ENCODE results near the gene KSR1.
A peak's percentile ranks its signal among the peaks of the same experiment; 100 is the strongest.

The KSR1 gene

DNA sequence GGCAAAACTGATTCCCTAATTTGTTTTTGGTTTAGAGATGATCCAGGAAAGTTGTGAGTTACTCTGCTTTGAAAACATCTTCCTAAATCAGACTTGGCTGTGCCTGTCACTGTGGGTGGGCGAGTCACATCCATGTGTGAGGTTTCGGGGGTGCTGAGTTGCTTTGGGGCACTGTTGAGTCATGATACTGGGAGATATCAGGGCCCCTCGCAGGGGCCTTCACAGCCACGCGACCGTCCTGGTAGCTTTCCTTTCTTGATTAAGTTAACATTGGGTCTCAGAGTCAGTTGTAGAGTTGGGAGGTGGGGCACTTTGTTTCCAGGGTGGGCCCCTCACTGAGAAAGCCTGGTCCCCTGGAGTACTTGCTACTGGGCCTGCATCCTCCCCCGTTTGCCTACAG, 116.4 kb downstream of the KSR1 start:
- H3K27me3 ChIP-seq (ENCODE audit: low read depth, low read length), result no peaks in the 10 kb centered on the region
- no peak overlapping the region for H3K27ac ChIP-seq (ENCODE audit: low read length)
- H3K36me3 ChIP-seq (ENCODE audit: control insufficient read depth in 1 of 2, insufficient read depth in 2 of 2, low read length in 2 of 2), result no peaks in the 10 kb centered on the region
- H3K9me3 ChIP-seq (ENCODE audit: control insufficient read depth in 1 of 2, low read length in 2 of 2), result no peaks in the 10 kb centered on the region
- no peak overlapping the region for H3K4me3 ChIP-seq (ENCODE audit: low read depth in 1 of 2, low read length in 2 of 2)
- peaks cover 0 to 13% of the 10 kb centered on the region in 2 donors for H3K4me1 ChIP-seq (ENCODE audit: control insufficient read depth in 1 of 2, insufficient read depth in 2 of 2, low read length in 2 of 2)

DNA sequence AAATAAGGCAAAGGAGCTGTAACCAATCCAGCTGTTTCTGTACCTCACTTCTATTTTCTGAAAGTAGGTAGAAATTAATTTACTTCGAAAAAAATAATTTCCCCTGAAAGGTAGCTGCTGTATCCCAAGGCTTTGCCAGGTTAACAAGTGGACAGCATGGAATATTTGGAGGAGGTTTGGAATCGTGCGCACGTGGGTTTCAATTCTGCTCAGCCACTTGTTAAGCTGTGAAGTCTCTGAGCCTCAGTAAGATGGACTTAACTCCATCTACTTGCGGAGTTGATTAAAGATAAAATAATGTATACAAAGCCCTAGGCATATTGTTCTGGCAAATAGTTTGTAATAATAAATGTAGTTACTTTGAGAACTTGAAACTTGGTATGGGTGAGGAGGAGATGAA, 117.3 kb downstream of the KSR1 start:
- H3K27ac ChIP-seq (ENCODE audit: low read length), result no peak overlapping the region
- no peaks in the 10 kb centered on the region for H3K36me3 ChIP-seq (ENCODE audit: control insufficient read depth in 1 of 2, insufficient read depth in 2 of 2, low read length in 2 of 2)
- no peaks in the 10 kb centered on the region for H3K27me3 ChIP-seq (ENCODE audit: low read depth, low read length)
- H3K4me1 ChIP-seq (ENCODE audit: control insufficient read depth in 1 of 2, insufficient read depth in 2 of 2, low read length in 2 of 2), result peaks cover 5 to 22% of the 10 kb centered on the region in 2 donors
- no peaks in the 10 kb centered on the region for H3K9me3 ChIP-seq (ENCODE audit: control insufficient read depth in 1 of 2, low read length in 2 of 2)
- no peak overlapping the region for H3K4me3 ChIP-seq (ENCODE audit: low read depth in 1 of 2, low read length in 2 of 2)

DNA sequence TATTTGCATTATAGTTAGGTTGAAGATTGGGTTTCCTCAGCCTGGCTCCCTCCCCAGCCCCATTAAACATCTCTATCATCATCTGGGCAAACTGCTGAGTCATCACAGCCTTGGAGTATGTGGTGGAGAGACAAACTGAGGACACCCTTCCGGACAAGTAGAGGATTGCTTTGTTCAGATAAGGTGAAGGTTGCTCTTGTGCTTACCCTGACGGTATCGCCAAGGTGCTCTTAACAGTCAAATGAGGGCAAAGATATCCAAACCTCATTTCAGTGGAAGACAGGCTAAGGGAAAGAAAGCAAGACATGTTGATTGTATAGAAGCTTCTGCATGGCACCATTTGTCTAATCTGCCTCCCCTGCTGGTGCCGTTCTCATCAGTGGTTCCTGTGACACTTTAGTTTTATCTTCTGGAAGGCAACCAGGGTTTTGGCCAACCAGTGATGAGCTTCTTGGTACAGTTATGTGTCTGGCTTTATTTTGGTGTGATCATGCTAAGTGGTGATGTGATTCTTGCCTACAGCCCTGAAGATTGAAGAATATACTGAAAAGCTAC, 117.8 kb downstream of the KSR1 start:
- Histone ChIP-seq H3K27ac (ENCODE audit: low read length) (no peak overlapping the region), H3K9me3 (ENCODE audit: control insufficient read depth in 1 of 2, low read length in 2 of 2) (no peaks in the 10 kb centered on the region), H3K4me1 (ENCODE audit: control insufficient read depth in 1 of 2, insufficient read depth in 2 of 2, low read length in 2 of 2) (peaks cover 5 to 22% of the 10 kb centered on the region in 2 donors), H3K36me3 (ENCODE audit: control insufficient read depth in 1 of 2, insufficient read depth in 2 of 2, low read length in 2 of 2) (no peaks in the 10 kb centered on the region), H3K4me3 (ENCODE audit: low read depth in 1 of 2, low read length in 2 of 2) (no peak overlapping the region), H3K27me3 (ENCODE audit: low read depth, low read length) (no peaks in the 10 kb centered on the region)

- Histone ChIP-seq H3K9me3 (ENCODE audit: control insufficient read depth in 1 of 2, low read length in 2 of 2) (no peaks in the 10 kb centered on the region), H3K4me3 (ENCODE audit: low read depth in 1 of 2, low read length in 2 of 2) (no peak overlapping the region), H3K27me3 (ENCODE audit: low read depth, low read length) (no peaks in the 10 kb centered on the region), H3K27ac (ENCODE audit: low read length) (no peak overlapping the region), H3K4me1 (ENCODE audit: control insufficient read depth in 1 of 2, insufficient read depth in 2 of 2, low read length in 2 of 2) (peaks cover 5 to 22% of the 10 kb centered on the region in 2 donors), H3K36me3 (ENCODE audit: control insufficient read depth in 1 of 2, insufficient read depth in 2 of 2, low read length in 2 of 2) (no peaks in the 10 kb centered on the region)
Observed at GRCh38 chr17:27575096-27575911, 119.1 kb downstream of the KSR1 start.

DNA sequence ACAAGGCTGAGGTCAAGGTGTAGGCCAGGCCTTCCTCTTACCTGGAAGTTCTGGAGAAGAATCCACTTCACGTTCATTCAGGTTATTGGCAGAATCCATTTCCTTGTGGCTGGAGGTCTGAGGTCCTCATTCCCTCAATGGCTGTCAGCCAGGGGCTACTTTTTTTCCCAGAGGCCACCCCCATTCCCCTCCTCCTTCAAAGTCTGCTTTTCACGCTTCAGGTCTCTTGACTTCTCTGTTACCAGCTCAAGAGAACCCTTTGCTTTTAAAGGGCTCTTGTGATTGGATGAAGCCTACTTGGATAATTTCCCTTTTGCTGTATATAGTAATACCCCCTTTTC, 119.6 kb downstream of the KSR1 start:
- Histone ChIP-seq H3K27me3 (ENCODE audit: low read depth, low read length) (no peaks in the 10 kb centered on the region), H3K27ac (ENCODE audit: low read length) (no peak overlapping the region), H3K4me1 (ENCODE audit: control insufficient read depth in 1 of 2, insufficient read depth in 2 of 2, low read length in 2 of 2) (peaks cover 5 to 22% of the 10 kb centered on the region in 2 donors), H3K36me3 (ENCODE audit: control insufficient read depth in 1 of 2, insufficient read depth in 2 of 2, low read length in 2 of 2) (no peaks in the 10 kb centered on the region), H3K4me3 (ENCODE audit: low read depth in 1 of 2, low read length in 2 of 2) (no peak overlapping the region), H3K9me3 (ENCODE audit: control insufficient read depth in 1 of 2, low read length in 2 of 2) (no peaks in the 10 kb centered on the region)

DNA sequence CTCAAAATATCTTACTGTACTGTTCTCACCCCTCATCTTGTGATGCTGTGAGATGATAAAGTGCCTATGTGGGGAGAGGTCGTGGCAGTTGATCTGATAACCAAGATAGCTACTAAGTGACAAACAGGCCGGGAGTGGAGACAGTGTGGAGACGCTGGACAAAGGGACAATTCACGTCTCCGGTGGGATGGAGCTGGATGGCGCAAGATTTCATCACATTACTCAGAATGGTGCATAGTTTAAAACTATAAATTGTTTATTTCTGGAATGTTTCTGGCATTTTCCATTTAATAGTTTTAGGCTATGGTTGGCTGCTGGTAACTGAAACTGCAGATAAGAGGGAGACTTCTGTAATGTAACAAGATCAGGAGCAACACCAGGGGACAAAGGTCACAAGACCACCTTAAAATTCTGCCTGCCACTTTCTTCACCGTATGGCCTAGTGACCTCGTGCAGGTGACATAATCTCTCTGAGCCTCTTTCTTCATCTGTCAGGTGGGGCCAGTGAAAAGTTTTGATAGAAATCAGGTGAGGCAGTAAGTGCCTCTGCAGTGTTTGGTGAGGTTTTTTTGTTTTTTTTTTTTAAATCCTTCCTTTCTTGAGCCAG, 120.3 kb downstream of the KSR1 start:
- no peaks in the 10 kb centered on the region for H3K27me3 ChIP-seq (ENCODE audit: low read depth, low read length)
- H3K4me3 ChIP-seq (ENCODE audit: low read depth in 1 of 2, low read length in 2 of 2), result no peak overlapping the region
- no peaks in the 10 kb centered on the region for H3K9me3 ChIP-seq (ENCODE audit: control insufficient read depth in 1 of 2, low read length in 2 of 2)
- H3K27ac ChIP-seq (ENCODE audit: low read length), result no peak overlapping the region
- no peaks in the 10 kb centered on the region for H3K36me3 ChIP-seq (ENCODE audit: control insufficient read depth in 1 of 2, insufficient read depth in 2 of 2, low read length in 2 of 2)
- peaks cover 5 to 22% of the 10 kb centered on the region in 2 donors for H3K4me1 ChIP-seq (ENCODE audit: control insufficient read depth in 1 of 2, insufficient read depth in 2 of 2, low read length in 2 of 2)

DNA sequence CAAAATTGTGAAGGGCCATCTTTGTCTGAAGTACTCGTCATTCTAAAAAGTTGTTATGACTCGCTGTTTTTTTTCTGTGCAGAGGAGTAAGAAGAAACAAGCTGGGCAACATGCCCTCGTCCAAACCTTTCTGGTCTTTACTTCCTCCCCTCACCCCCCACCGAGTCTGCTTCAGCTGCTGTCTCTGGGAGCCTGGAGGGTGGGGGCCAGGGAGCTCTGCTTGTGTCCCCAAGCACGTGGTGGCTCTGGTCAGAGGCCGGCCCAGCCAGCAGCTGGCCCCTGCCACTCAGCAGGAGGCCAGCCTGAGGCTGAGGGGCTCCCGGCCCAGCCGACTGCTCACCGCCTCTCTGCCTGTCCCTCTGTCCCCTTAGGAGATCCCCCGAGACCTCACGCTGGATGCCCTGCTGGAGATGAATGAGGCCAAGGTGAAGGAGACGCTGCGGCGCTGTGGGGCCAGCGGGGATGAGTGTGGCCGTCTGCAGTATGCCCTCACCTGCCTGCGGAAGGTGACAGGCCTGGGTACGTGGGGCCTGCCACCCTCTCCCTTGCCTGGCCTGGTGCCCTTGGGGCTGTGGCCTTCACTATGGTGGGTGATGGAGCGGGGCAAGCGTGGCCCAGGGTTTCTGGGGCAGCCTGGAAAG, 121.0 kb downstream of the KSR1 start:
- H3K36me3 ChIP-seq (ENCODE audit: control insufficient read depth in 1 of 2, insufficient read depth in 2 of 2, low read length in 2 of 2), result no peaks in the 10 kb centered on the region
- H3K27ac ChIP-seq (ENCODE audit: low read length), result peak overlapping the region; percentile 20
- H3K4me3 ChIP-seq (ENCODE audit: low read depth in 1 of 2, low read length in 2 of 2), result no peak overlapping the region
- peaks cover 5 to 22% of the 10 kb centered on the region in 2 donors for H3K4me1 ChIP-seq (ENCODE audit: control insufficient read depth in 1 of 2, insufficient read depth in 2 of 2, low read length in 2 of 2)
- no peaks in the 10 kb centered on the region for H3K9me3 ChIP-seq (ENCODE audit: control insufficient read depth in 1 of 2, low read length in 2 of 2)
- no peaks in the 10 kb centered on the region for H3K27me3 ChIP-seq (ENCODE audit: low read depth, low read length)

DNA sequence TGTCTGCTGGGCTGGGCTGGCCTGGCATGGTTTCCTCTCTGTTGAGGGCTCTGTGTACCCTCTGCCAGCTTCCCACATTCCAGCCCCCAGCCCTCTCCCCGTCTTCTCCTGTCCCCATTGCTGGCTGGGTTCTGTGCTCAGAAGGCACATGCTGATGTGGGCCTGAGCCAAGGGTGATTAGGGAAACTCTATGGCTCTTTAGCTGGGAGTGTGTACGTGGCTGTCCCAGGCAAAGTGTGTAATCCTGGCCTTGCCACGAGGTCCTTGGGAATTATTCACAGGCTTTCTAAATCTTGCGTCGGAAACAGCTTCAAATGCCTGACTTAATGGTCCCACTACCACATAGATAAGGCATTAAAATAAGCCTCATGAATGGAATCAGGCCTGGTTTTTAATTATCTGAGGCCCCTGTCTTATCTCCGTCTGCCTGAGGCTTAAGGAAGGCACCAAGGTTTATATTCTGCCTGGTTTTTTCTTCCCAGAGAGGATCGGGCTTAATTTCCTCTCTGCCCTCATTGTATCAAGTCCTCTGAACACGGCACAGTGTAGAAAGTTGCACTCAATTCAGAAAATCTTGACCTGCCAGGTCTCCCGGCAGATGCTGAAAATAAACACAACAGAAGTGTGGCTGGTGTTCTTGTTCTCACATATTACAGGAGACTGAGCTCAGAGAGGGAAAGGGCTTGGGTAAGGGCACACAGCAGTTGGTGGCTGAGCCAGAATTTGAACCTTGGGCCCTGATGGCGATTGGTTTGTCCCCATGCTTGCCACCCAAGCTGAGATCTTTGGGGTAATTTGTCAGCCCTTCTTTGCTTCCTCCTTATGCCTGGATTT, 121.9 kb downstream of the KSR1 start:
- H3K27ac ChIP-seq (ENCODE audit: low read length), result peak overlapping the region; percentile 58
- H3K27me3 ChIP-seq (ENCODE audit: low read depth, low read length), result no peaks in the 10 kb centered on the region
- no peak overlapping the region for H3K4me3 ChIP-seq (ENCODE audit: low read depth in 1 of 2, low read length in 2 of 2)
- H3K4me1 ChIP-seq (ENCODE audit: control insufficient read depth in 1 of 2, insufficient read depth in 2 of 2, low read length in 2 of 2), result peaks cover 5 to 22% of the 10 kb centered on the region in 2 donors
- no peaks in the 10 kb centered on the region for H3K9me3 ChIP-seq (ENCODE audit: control insufficient read depth in 1 of 2, low read length in 2 of 2)
- peaks cover 0 to 7% of the 10 kb centered on the region in 2 donors for H3K36me3 ChIP-seq (ENCODE audit: control insufficient read depth in 1 of 2, insufficient read depth in 2 of 2, low read length in 2 of 2)

DNA sequence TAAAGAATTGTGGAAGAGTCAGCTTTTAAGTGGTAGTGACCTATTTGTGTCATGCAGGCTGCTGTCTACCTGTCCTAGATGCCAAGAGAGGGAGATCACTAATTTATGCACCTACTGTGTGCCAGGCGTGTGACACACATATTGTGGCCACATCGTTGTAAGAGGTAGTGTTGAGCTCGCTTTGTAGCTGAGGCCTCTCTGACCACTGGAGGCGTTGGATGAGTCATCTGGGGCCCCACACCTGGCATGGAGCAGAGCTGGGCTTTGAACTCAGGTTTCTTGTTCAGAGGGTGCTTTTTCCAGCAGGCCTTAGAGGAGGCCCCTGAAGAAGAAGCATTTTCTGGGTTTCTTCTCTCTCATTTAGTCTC, 122.5 kb downstream of the KSR1 start:
- H3K36me3 ChIP-seq (ENCODE audit: control insufficient read depth in 1 of 2, insufficient read depth in 2 of 2, low read length in 2 of 2), result peaks cover 0 to 11% of the 10 kb centered on the region in 2 donors
- H3K4me1 ChIP-seq (ENCODE audit: control insufficient read depth in 1 of 2, insufficient read depth in 2 of 2, low read length in 2 of 2), result peaks cover 5 to 22% of the 10 kb centered on the region in 2 donors
- no peaks in the 10 kb centered on the region for H3K27me3 ChIP-seq (ENCODE audit: low read depth, low read length)
- no peaks in the 10 kb centered on the region for H3K9me3 ChIP-seq (ENCODE audit: control insufficient read depth in 1 of 2, low read length in 2 of 2)
- H3K4me3 ChIP-seq (ENCODE audit: low read depth in 1 of 2, low read length in 2 of 2), result no peak overlapping the region
- H3K27ac ChIP-seq (ENCODE audit: low read length), result peak overlapping the region; percentile 58

DNA sequence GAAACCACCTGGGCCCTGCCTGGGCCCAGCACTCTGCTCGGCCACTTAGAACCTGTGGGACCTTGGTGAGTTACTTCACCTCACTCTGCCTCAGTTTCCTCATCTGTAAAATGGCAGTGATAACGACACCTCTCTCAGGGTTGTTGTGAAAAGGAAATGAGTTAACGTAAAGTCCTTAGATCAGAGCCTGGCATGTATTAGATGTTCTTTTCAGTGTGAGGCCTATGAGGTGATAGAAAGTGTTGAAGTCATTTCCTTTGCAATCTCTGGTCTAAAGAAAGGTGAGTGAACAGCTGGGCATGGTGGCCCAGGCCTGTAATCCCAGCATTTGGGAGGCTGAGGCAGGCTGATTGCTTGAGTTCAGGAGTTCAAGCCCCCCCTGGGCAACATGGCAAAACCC, 123.1 kb downstream of the KSR1 start:
- Histone ChIP-seq H3K4me1 (ENCODE audit: control insufficient read depth in 1 of 2, insufficient read depth in 2 of 2, low read length in 2 of 2) (peaks cover 5 to 22% of the 10 kb centered on the region in 2 donors), H3K36me3 (ENCODE audit: control insufficient read depth in 1 of 2, insufficient read depth in 2 of 2, low read length in 2 of 2) (peaks cover 0 to 14% of the 10 kb centered on the region in 2 donors), H3K27me3 (ENCODE audit: low read depth, low read length) (no peaks in the 10 kb centered on the region), H3K4me3 (ENCODE audit: low read depth in 1 of 2, low read length in 2 of 2) (no peak overlapping the region), H3K27ac (ENCODE audit: low read length) (no peak overlapping the region), H3K9me3 (ENCODE audit: control insufficient read depth in 1 of 2, low read length in 2 of 2) (no peaks in the 10 kb centered on the region)

GRCh38 chr17:27579897-27580321, 123.7 kb downstream of the KSR1 start:
- H3K36me3 ChIP-seq (ENCODE audit: control insufficient read depth in 1 of 2, insufficient read depth in 2 of 2, low read length in 2 of 2), result peaks cover 0 to 15% of the 10 kb centered on the region in 2 donors
- H3K4me1 ChIP-seq (ENCODE audit: control insufficient read depth in 1 of 2, insufficient read depth in 2 of 2, low read length in 2 of 2), result peaks cover 5 to 22% of the 10 kb centered on the region in 2 donors

More at GRCh38 chr17:27579897-27580321, 123.7 kb downstream of the KSR1 start:
- no peaks in the 10 kb centered on the region for H3K9me3 ChIP-seq (ENCODE audit: control insufficient read depth in 1 of 2, low read length in 2 of 2)
- H3K4me3 ChIP-seq (ENCODE audit: low read depth in 1 of 2, low read length in 2 of 2), result no peak overlapping the region
- H3K27ac ChIP-seq (ENCODE audit: low read length), result no peak overlapping the region
- H3K27me3 ChIP-seq (ENCODE audit: low read depth, low read length), result no peaks in the 10 kb centered on the region
